ACHN (cell line): Measurements from ENCODE around the gene FAN1.

Experiments used
- DNase-seq: peaks from one replicate; pipeline ENCODE4 v3.0.0-alpha.2; 2015
- in situ Hi-C: cut with HindIII; loops from 2 replicates; pipeline ENCODE4 v1.10.0; 2017; ENCODE audit warnings: low sequenced_read_pairs, low pct_ligation_motif_present, low pct_unique_long_range_greater_than_20kb

The FAN1 gene

DNA sequence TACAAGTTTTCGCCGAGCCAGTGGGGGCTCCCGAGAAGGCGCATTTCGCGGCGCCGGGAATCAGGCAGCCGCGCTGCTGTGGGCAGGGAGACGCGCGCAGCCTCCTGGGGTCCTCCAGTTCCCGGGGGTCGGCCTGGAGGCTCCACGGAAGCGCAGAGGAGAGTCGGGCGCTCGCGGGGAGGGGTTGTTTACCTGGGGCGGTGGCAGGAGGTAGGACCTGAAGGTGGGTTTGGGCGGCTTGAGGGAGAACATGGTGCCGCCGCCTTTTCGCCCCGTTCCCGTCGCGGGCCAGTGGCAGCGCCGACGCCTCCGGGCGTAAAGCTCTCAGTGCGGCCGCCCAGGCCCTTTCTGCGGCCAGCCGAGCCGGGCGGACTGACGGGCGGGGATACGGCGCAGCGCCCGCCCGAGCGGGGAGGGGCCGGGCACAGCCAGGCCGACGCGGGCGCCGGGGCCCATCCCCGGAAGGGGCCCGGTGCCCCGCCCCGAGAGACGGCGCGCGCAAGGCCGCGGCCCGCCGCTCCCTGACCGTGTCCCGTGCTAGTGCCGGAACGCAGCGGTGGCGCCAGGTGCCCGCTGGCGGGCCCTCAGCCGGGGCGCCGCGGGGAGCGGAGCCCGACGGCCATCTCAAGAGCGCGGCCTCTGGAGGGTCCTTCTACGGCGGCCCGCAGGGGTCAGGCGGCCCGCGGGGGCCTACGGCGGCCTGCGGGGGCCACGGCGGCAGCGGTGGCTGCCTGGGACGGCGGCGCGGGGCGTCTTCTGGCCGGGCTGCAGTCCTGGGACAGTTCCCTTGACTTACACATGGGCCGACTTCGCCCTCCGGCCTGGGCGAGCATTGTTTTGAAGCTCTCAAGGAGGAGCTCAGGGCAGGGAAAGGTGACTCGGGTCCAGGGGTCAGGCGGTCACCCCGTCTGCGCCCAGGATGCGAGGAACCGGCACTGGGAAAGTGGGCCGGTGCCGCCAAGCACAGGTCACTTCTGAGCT lies 87.8 kb downstream of the FAN1 start, which contains the start of gene MTMR10:
Gene MTMR10 (minus strand): TSS at position 374 of the 981 bp plus-strand sequence. CDS start 122 bp downstream, at position 252.
- peak; percentile 72 for DNase-seq
- in situ Hi-C loops: no loop called here

DNA sequence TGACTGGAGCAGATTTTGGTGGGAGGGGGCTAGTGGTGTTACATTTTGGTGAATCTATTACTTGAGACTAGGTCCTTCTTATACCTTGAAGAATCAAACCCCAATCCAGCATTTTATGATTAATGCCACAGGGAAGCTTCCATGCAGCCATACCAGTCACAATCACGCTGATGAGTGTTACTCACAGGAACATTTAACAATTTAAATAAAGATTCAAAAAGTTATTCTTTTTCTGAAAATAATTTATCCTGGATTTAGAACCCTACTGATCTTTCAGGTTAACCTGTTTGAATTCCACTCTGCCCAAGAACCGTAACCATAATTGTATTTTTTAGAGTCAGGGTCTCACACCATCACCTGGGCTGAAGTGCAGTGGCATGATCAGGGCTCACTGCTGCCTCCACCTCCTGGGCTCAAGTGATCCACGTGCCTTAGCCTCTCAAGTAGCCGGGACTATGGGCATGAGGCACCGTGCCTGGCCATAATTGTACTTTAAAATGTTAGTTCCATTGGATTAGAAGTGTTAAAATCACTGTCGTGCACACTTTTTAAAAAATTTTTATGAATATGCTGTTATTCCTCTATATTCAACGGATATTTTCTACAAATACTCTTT lies 88.6 kb downstream of the FAN1 start:
- DNase-seq: peak; percentile 23
- in situ Hi-C loops: no loop called here
